K562 (cell line): ENCODE data around the gene CTCF. TPM values are rescaled to one million over a fixed set of nuclear protein-coding genes. Genes with fewer than 3 reads are reported as not detected.

Experiments
- ARID1B ChIP-seq: fragments of 450-650 bp; IDR thresholded peaks from 2 replicates; pipeline ENCODE4 v1.6.1; 2016; ENCODE audit warnings: antibody characterized with exemption, mild to moderate bottlenecking, inconsistent platforms
- ARNT ChIP-seq, 2 experiments: fragments of 450-650 bp; IDR thresholded peaks; 2 replicates each; pipeline ENCODE4 v1.6.1; 2016; ENCODE audit warnings: mild to moderate bottlenecking in 1 of 2
- EP400 ChIP-seq: fragments of 450-650 bp; IDR thresholded peaks from 2 replicates; pipeline ENCODE4 v1.6.1; 2017; ENCODE audit warnings: antibody characterized with exemption, mild to moderate bottlenecking, moderate library complexity
- GABPB1 ChIP-seq: sonication (generic); formaldehyde crosslinking; IDR thresholded peaks from 2 replicates; pipeline ENCODE4 v1.8.0; 2022; ENCODE audit warnings: mild to moderate bottlenecking, missing genetic modification reagents
- GATA2 ChIP-seq: sonication (generic); formaldehyde crosslinking; IDR thresholded peaks from 2 replicates; pipeline ENCODE4 v1.4.0; 2020; ENCODE audit warnings: mild to moderate bottlenecking, missing genetic modification reagents
- MTA3 ChIP-seq: fragments of 450-650 bp; formaldehyde crosslinking; IDR thresholded peaks from 2 replicates; pipeline ENCODE4 v1.6.1; 2017; ENCODE audit warnings: mild to moderate bottlenecking, borderline replicate concordance
- NR3C1 ChIP-seq: sonication (generic); formaldehyde crosslinking; IDR thresholded peaks from 2 replicates; pipeline ENCODE4 v1.8.1; 2022; ENCODE audit warnings: missing genetic modification reagents
- SMARCA4 ChIP-seq: fragments of 450-650 bp; IDR thresholded peaks from 2 replicates; pipeline ENCODE4 v1.6.1; 2016
- THRAP3 ChIP-seq: fragments of 450-650 bp; IDR thresholded peaks from 2 replicates; pipeline ENCODE4 v1.6.1; 2016; ENCODE audit warnings: mild to moderate bottlenecking, inconsistent platforms, borderline replicate concordance
- ZNF197 ChIP-seq: fragments of 200-800 bp; sonication (Bioruptor generic); IDR thresholded peaks from 2 replicates; pipeline ENCODE4 v1.6.1; 2016; ENCODE audit warnings: low read depth, missing genetic modification characterization, missing compliant biosample characterization
- polyA plus RNA-seq, 8 experiments: library from polyadenylated mRNA; depleted of rRNA in 4 of 8; stranded (reverse) in 5 of 8; unstranded in 3 of 8; fragments of >200 nt; fragmentation: Nextera tagmentation in 2 of 8; fragmentation: Illumina TruSeq in 1 of 8; extraction: Ambion mirVana in 2 of 8; extraction: Trizol in 1 of 8; gene quantifications; 2 replicates each; pipeline versions ENCODE4 v1.2.1 to v1.2.3, GENCODE V29; 2011 to 2014; ENCODE audit warnings: inconsistent platforms in 1 of 8, missing spikeins in 1 of 8
- total RNA-seq, 7 experiments: library from RNA; depleted of rRNA in 6 of 7; stranded (reverse); fragments of >200 nt in 6 of 7; fragmentation: Illumina TruSeq in 2 of 7; extraction: Trizol in 2 of 7; gene quantifications; 2 replicates each; pipeline versions ENCODE4 v1.2.1 to v1.2.3, GENCODE V29; 2011 to 2021; ENCODE audit warnings: low replicate concordance in 1 of 7
- TF ChIP-seq, protein P1 (sequence below), 2 experiments: fragments of 450-650 bp in 1 of 2; sonication (generic) in 1 of 2; formaldehyde crosslinking in 1 of 2; IDR thresholded peaks; 2 replicates each; pipeline versions ENCODE4 v1.7.1 to v1.9.0; 2016 to 2022; ENCODE audit warnings: inconsistent platforms in 1 of 2, mild to moderate bottlenecking in 1 of 2, missing genetic modification reagents in 1 of 2
- TF ChIP-seq, protein P2 (sequence below), 2 experiments: fragments of 450-650 bp; IDR thresholded peaks; 2 replicates each; pipeline ENCODE4 v1.6.1; 2018; ENCODE audit warnings: mild to moderate bottlenecking in 2 of 2, low read depth in 1 of 2; ENCODE audit not compliant: partially characterized antibody in 2 of 2
- TF ChIP-seq, protein P3 (sequence below): fragments of 450-650 bp; formaldehyde crosslinking; IDR thresholded peaks from 2 replicates; pipeline ENCODE4 v1.4.0; 2020; ENCODE audit warnings: mild to moderate bottlenecking, moderate library complexity

Gene CTCF
- total and polyA plus RNA-seq, 9 of the 15 experiments (the other 6 are each of a cell fraction or from before 2014, with no cell fraction given), result 7.8 to 49.2 (median 33.9) TPM

DNA sequence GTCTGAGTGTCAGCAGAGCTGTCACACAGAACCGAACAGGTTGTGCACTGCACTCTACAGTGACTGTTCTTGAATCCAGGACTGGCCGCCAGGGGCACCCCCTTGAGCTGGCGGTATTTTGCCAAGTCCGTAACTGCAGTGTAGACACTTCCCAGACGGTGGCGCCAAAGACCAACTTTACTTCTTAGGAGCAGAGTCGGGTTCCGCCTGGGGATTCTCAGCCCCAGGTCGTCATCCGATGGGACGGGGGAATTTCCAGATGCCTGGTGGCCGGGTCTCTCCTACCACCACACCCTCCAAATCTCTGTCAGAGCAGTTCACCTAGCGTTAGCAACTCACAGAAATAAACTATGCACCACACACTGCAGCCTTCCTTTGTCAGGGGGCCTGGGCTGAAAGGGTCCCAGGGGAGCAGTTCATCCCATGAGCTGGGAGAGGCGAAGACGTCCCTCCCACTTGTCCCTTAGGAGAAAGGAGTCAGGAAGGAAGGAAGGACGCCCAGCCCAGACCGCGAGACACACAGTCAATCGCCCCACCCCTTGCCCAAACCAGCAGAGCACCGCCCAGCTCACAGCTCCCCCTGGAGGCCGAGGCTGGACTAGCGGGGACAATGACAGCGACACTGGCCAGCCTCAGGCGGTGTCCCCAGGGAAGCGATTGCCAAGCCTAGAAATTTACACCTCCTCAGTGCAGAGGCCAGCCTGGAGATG lies 41.1 kb upstream of the CTCF start (continued):
- TF ChIP-seq, protein P1, sequence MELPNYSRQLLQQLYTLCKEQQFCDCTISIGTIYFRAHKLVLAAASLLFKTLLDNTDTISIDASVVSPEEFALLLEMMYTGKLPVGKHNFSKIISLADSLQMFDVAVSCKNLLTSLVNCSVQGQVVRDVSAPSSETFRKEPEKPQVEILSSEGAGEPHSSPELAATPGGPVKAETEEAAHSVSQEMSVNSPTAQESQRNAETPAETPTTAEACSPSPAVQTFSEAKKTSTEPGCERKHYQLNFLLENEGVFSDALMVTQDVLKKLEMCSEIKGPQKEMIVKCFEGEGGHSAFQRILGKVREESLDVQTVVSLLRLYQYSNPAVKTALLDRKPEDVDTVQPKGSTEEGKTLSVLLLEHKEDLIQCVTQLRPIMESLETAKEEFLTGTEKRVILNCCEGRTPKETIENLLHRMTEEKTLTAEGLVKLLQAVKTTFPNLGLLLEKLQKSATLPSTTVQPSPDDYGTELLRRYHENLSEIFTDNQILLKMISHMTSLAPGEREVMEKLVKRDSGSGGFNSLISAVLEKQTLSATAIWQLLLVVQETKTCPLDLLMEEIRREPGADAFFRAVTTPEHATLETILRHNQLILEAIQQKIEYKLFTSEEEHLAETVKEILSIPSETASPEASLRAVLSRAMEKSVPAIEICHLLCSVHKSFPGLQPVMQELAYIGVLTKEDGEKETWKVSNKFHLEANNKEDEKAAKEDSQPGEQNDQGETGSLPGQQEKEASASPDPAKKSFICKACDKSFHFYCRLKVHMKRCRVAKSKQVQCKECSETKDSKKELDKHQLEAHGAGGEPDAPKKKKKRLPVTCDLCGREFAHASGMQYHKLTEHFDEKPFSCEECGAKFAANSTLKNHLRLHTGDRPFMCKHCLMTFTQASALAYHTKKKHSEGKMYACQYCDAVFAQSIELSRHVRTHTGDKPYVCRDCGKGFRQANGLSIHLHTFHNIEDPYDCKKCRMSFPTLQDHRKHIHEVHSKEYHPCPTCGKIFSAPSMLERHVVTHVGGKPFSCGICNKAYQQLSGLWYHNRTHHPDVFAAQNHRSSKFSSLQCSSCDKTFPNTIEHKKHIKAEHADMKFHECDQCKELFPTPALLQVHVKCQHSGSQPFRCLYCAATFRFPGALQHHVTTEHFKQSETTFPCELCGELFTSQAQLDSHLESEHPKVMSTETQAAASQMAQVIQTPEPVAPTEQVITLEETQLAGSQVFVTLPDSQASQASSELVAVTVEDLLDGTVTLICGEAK (IDR thresholded peaks at IDR 0.05), result peak; percentile 56
- TF ChIP-seq, protein P1 (CRISPR knock-in tag; IDR thresholded peaks at IDR 0.05), result no peak
- TF ChIP-seq ARID1B, result peak; percentile 40; the same call in 1 of the 2 replicates
- peak; percentile 57 for TF ChIP-seq GABPB1 (CRISPR knock-in tag)
- TF ChIP-seq, protein P2, sequence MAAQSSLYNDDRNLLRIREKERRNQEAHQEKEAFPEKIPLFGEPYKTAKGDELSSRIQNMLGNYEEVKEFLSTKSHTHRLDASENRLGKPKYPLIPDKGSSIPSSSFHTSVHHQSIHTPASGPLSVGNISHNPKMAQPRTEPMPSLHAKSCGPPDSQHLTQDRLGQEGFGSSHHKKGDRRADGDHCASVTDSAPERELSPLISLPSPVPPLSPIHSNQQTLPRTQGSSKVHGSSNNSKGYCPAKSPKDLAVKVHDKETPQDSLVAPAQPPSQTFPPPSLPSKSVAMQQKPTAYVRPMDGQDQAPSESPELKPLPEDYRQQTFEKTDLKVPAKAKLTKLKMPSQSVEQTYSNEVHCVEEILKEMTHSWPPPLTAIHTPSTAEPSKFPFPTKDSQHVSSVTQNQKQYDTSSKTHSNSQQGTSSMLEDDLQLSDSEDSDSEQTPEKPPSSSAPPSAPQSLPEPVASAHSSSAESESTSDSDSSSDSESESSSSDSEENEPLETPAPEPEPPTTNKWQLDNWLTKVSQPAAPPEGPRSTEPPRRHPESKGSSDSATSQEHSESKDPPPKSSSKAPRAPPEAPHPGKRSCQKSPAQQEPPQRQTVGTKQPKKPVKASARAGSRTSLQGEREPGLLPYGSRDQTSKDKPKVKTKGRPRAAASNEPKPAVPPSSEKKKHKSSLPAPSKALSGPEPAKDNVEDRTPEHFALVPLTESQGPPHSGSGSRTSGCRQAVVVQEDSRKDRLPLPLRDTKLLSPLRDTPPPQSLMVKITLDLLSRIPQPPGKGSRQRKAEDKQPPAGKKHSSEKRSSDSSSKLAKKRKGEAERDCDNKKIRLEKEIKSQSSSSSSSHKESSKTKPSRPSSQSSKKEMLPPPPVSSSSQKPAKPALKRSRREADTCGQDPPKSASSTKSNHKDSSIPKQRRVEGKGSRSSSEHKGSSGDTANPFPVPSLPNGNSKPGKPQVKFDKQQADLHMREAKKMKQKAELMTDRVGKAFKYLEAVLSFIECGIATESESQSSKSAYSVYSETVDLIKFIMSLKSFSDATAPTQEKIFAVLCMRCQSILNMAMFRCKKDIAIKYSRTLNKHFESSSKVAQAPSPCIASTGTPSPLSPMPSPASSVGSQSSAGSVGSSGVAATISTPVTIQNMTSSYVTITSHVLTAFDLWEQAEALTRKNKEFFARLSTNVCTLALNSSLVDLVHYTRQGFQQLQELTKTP (IDR thresholded peaks at IDR 0.05; ENCODE audit: low read depth in 1 of 2, partially characterized antibody in 2 of 2), result peak in 1 of 2 experiments; percentile 84
- TF ChIP-seq, protein P3, sequence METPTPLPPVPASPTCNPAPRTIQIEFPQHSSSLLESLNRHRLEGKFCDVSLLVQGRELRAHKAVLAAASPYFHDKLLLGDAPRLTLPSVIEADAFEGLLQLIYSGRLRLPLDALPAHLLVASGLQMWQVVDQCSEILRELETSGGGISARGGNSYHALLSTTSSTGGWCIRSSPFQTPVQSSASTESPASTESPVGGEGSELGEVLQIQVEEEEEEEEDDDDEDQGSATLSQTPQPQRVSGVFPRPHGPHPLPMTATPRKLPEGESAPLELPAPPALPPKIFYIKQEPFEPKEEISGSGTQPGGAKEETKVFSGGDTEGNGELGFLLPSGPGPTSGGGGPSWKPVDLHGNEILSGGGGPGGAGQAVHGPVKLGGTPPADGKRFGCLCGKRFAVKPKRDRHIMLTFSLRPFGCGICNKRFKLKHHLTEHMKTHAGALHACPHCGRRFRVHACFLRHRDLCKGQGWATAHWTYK (CRISPR knock-in tag), result no peak
- no peak for TF ChIP-seq ZNF197 (CRISPR knock-in tag)
- peak; percentile 67 for TF ChIP-seq EP400
- TF ChIP-seq THRAP3, result no peak
- 0 out of 4 replicates have a peak, but pooled peaks of 1 of the 2 experiments have one; percentile 16 for TF ChIP-seq ARNT (IDR thresholded peaks at IDR 0.05)
- no peak for TF ChIP-seq NR3C1 (CRISPR knock-in tag)
- peak; percentile 73; the same call in 1 of the 2 replicates for TF ChIP-seq SMARCA4
- no peak for TF ChIP-seq GATA2 (CRISPR knock-in tag)
- TF ChIP-seq MTA3, result peak; percentile 65; the same call in 1 of the 2 replicates
